HEK293 (cell line): ENCODE measurements around the gene MRPS18A.
A peak's percentile ranks its signal among the peaks of the same experiment; 100 is the strongest.

Source experiments
- ATF2 ChIP-seq: fragments of 450-650 bp; formaldehyde crosslinking; IDR thresholded peaks from 2 replicates; pipeline ENCODE4 v1.5.1; 2016; ENCODE audit warnings: missing biosample characterization, missing genetic modification characterization, low read depth
- GLI4 ChIP-seq: fragments of 450-650 bp; formaldehyde crosslinking; IDR thresholded peaks from 2 replicates; pipeline ENCODE4 v1.5.1; 2016; ENCODE audit warnings: missing biosample characterization, missing genetic modification characterization
- HIC1 ChIP-seq: fragments of 450-650 bp; formaldehyde crosslinking; IDR thresholded peaks from 2 replicates; pipeline ENCODE4 v1.5.1; 2016; ENCODE audit warnings: missing biosample characterization, missing genetic modification characterization
- KLF10 ChIP-seq: fragments of 450-650 bp; IDR thresholded peaks from 2 replicates; pipeline ENCODE4 v1.5.1; 2018; ENCODE audit warnings: missing biosample characterization, mild to moderate bottlenecking, missing genetic modification characterization
- PATZ1 ChIP-seq: fragments of 450-650 bp; formaldehyde crosslinking; IDR thresholded peaks from 2 replicates; pipeline ENCODE4 v1.5.1; 2016; ENCODE audit warnings: missing biosample characterization, missing genetic modification characterization
- PBX3 ChIP-seq: sonication (generic); formaldehyde crosslinking; IDR thresholded peaks from 2 replicates; pipeline ENCODE4 v1.8.1; 2022; ENCODE audit warnings: mild to moderate bottlenecking, moderate library complexity, missing genetic modification reagents
- PRDM1 ChIP-seq: fragments of 450-650 bp; formaldehyde crosslinking; IDR thresholded peaks from 2 replicates; pipeline ENCODE4; 2016; ENCODE audit warnings: missing biosample characterization, missing genetic modification characterization
- SETDB1 ChIP-seq: IDR thresholded peaks from one replicate; pipeline ENCODE4 v1.6.1; 2017; ENCODE audit warnings: mild to moderate bottlenecking, low read length, moderate library complexity, mixed read lengths; ENCODE audit not compliant: insufficient read length
- YY1 ChIP-seq: fragments of 450-650 bp; formaldehyde crosslinking; IDR thresholded peaks from 2 replicates; pipeline ENCODE4 v1.5.1; 2018; ENCODE audit warnings: missing biosample characterization, missing genetic modification characterization
- YY2 ChIP-seq: fragments of 450-650 bp; formaldehyde crosslinking; IDR thresholded peaks from 2 replicates; pipeline ENCODE4 v1.5.1; 2016; ENCODE audit warnings: missing biosample characterization, missing genetic modification characterization
- ZBTB49 ChIP-seq: fragments of 450-650 bp; formaldehyde crosslinking; IDR thresholded peaks from 2 replicates; pipeline ENCODE4 v1.5.1; 2016; ENCODE audit warnings: missing biosample characterization, missing genetic modification characterization, low read depth
- ZNF202 ChIP-seq: fragments of 450-650 bp; formaldehyde crosslinking; IDR thresholded peaks from 2 replicates; pipeline ENCODE4 v1.5.1; 2016; ENCODE audit warnings: missing biosample characterization, missing genetic modification characterization, borderline replicate concordance
- ZNF280C ChIP-seq: fragments of 450-650 bp; formaldehyde crosslinking; IDR thresholded peaks from 2 replicates; pipeline ENCODE4 v1.5.1; 2016; ENCODE audit warnings: missing biosample characterization, missing genetic modification characterization
- ZNF350 ChIP-seq: fragments of 450-650 bp; formaldehyde crosslinking; IDR thresholded peaks from 2 replicates; pipeline ENCODE4 v1.5.0; 2017; ENCODE audit warnings: missing biosample characterization, mild to moderate bottlenecking, missing genetic modification characterization
- ZNF362 ChIP-seq: fragments of 450-650 bp; formaldehyde crosslinking; IDR thresholded peaks from 2 replicates; pipeline ENCODE4 v1.5.1; 2016; ENCODE audit warnings: missing biosample characterization, missing genetic modification characterization
- ZNF394 ChIP-seq: fragments of 450-650 bp; formaldehyde crosslinking; IDR thresholded peaks from 2 replicates; pipeline ENCODE4 v1.5.1; 2016; ENCODE audit warnings: missing biosample characterization, missing genetic modification characterization, mild to moderate bottlenecking, moderate library complexity, borderline replicate concordance
- ZNF501 ChIP-seq: fragments of 450-650 bp; formaldehyde crosslinking; IDR thresholded peaks from 2 replicates; pipeline ENCODE4 v1.5.1; 2016; ENCODE audit warnings: missing biosample characterization, missing genetic modification characterization
- ZNF596 ChIP-seq: fragments of 450-650 bp; IDR thresholded peaks from 2 replicates; pipeline ENCODE4 v1.5.0; 2018; ENCODE audit warnings: missing biosample characterization, mild to moderate bottlenecking, missing genetic modification characterization, moderate library complexity
- ZNF658 ChIP-seq: fragments of 450-650 bp; formaldehyde crosslinking; IDR thresholded peaks from 2 replicates; pipeline ENCODE4; 2016; ENCODE audit warnings: missing biosample characterization, missing genetic modification characterization
- ZNF660 ChIP-seq: fragments of 450-650 bp; IDR thresholded peaks from 2 replicates; pipeline ENCODE4 v1.5.1; 2018; ENCODE audit warnings: missing biosample characterization, mild to moderate bottlenecking, missing genetic modification characterization
- ZNF76 ChIP-seq: fragments of 450-650 bp; formaldehyde crosslinking; IDR thresholded peaks from 2 replicates; pipeline ENCODE4; 2016; ENCODE audit warnings: low read depth, missing biosample characterization, missing genetic modification characterization, borderline replicate concordance
- ZNF777 ChIP-seq: fragments of 450-650 bp; formaldehyde crosslinking; IDR thresholded peaks from 2 replicates; pipeline ENCODE4 v1.5.1; 2017; ENCODE audit warnings: missing biosample characterization, missing genetic modification characterization, borderline replicate concordance
- ZNF792 ChIP-seq: fragments of 450-650 bp; formaldehyde crosslinking; IDR thresholded peaks from 2 replicates; pipeline ENCODE4 v1.5.1; 2016; ENCODE audit warnings: missing biosample characterization, missing genetic modification characterization
- ZSCAN4 ChIP-seq: fragments of 450-650 bp; formaldehyde crosslinking; IDR thresholded peaks from 2 replicates; pipeline ENCODE4 v1.5.1; 2017; ENCODE audit warnings: missing biosample characterization, missing genetic modification characterization

The MRPS18A gene

GRCh38 chr6:43702534-43703440, 15.2 kb upstream of the MRPS18A start (continued):
- TF ChIP-seq PATZ1 (tag by site-specific recombination) = peak; percentile 95
- peak; percentile 95 for TF ChIP-seq ZNF501 (tag by site-specific recombination)
- peak; percentile 26; the same call in 1 of the 2 replicates for TF ChIP-seq ZNF76 (tag by site-specific recombination)
- TF ChIP-seq ZNF660 (tag by site-specific recombination) = peak; percentile 57; the same call in 1 of the 2 replicates
- TF ChIP-seq HIC1 (tag by site-specific recombination) = peak; percentile 84; the same call in 1 of the 2 replicates
- TF ChIP-seq ATF2 (tag by site-specific recombination) = peak; percentile 87
- no peak for TF ChIP-seq ZBTB49 (tag by site-specific recombination)
- TF ChIP-seq ZNF350 (tag by site-specific recombination) = no peak
- TF ChIP-seq YY2 = peak; percentile 45; the same call in 1 of the 2 replicates
- no peak for TF ChIP-seq PBX3 (CRISPR knock-in tag)
- no peak for TF ChIP-seq ZNF596 (tag by site-specific recombination)
- no peak for TF ChIP-seq ZNF202 (tag by site-specific recombination)
- TF ChIP-seq ZNF777 (tag by site-specific recombination) = no peak
- TF ChIP-seq ZSCAN4 (tag by site-specific recombination) = peak; percentile 97
- no peak for TF ChIP-seq ZNF362 (tag by site-specific recombination)
- peak; percentile 87 for TF ChIP-seq PRDM1
- peak; percentile 57; the same call in 1 of the 2 replicates for TF ChIP-seq ZNF394 (tag by site-specific recombination)
- TF ChIP-seq KLF10 (tag by site-specific recombination) = no peak
- peak; percentile 97 for TF ChIP-seq GLI4 (tag by site-specific recombination)
- TF ChIP-seq ZNF792 = peak; percentile 63; the same call in 1 of the 2 replicates
- no peak for TF ChIP-seq ZNF280C
- TF ChIP-seq ZNF658 = no peak; the same call in 1 of the 2 replicates
- no peak for TF ChIP-seq YY1 (tag by site-specific recombination)
- no peak for TF ChIP-seq SETDB1
